Motor neuron (in vitro differentiated cells): Measurements from ENCODE around the gene C14orf180. TPM values are rescaled to one million over a fixed set of nuclear protein-coding genes. Genes with fewer than 3 reads are reported as not detected.
A peak's percentile ranks its signal among the peaks of the same experiment; 100 is the strongest.
"Not testable (repeated sequence)": the region's sequence is repeated elsewhere in the genome, so short reads cannot be mapped to it uniquely, and the experiment has no call there.

Experiments
- ATAC-seq, 8 experiments: fragments of 200-7000 bp; cut with Tn5 transposase; replicated peaks in 6 of 8; 2 replicates each; pipeline ENCODE4 v1.8.0; 2021; ENCODE audit warnings: mild to moderate bottlenecking in 8 of 8, moderate library complexity in 8 of 8
- H3K27ac ChIP-seq, 2 donors: fragments of 250-450 bp; sonication (Bioruptor Pico); 2 replicates each; pipeline ENCODE4 v1.9.0; 2021; ENCODE audit warnings: antibody characterized with exemption in 2 of 2, mild to moderate bottlenecking in 2 of 2, moderate library complexity in 1 of 2
- H3K4me1 ChIP-seq, 2 donors: fragments of 250-450 bp; sonication (Bioruptor Pico); replicated peaks in 1 of 2; 2 replicates each; pipeline ENCODE4 v1.6.1; 2021; ENCODE audit warnings: antibody characterized with exemption in 2 of 2, mild to moderate bottlenecking in 2 of 2, moderate library complexity in 1 of 2
- H3K4me3 ChIP-seq, 5 donors: fragments of 250-450 bp; sonication (Bioruptor Pico); 2 replicates each; pipeline ENCODE4 v1.9.0; 2021; ENCODE audit warnings: antibody characterized with exemption in 5 of 5, mild to moderate bottlenecking in 5 of 5, moderate library complexity in 4 of 5
- WGBS, 10 experiments: fragments of 450-650 bp; shearing (Covaris generic); methylation state at CpG; one replicate each; pipeline ENCODE4 v1.0.0; 2022; 5-methylcytosine and 5-hydroxymethylcytosine counted together
- in situ Hi-C, 9 experiments: fragments of 400-800 bp; cut with MboI; loops; one replicate each; pipeline ENCODE4 v1.15.0; 2021; ENCODE audit warnings: low sequenced_read_pairs in 9 of 9, low pct_unique_long_range_greater_than_20kb in 2 of 9; ENCODE audit not compliant: unreplicated experiment in 9 of 9
- total RNA-seq, 8 experiments: library from RNA; unstranded; fragments of 300-600 nt; gene quantifications; 2 replicates each; pipeline versions ENCODE4 v1.2.3 to v1.2.4, GENCODE V29; 2022

C14orf180 gene
- total RNA-seq, 8 experiments from 2014 or later, result 0.04 to 0.71 (median 0.35) TPM; not detected in 2

GRCh38 chr14:104635717-104636116 lies 56.2 kb downstream of the C14orf180 start:
- in situ Hi-C loops, result loop anchor here in 4 of 9 experiments (25.0 kb wide), 2 partner anchors 498 to 548 kb away; partner anchors contain the start of genes ASPG (in 2 of the 4) and KIF26A (in 2 of the 4)
- Histone ChIP-seq H3K4me3 (no peak overlapping the region), H3K27ac (no peak overlapping the region), H3K4me1 (peaks cover 24 to 28% of the 10 kb centered on the region in 2 donors)
- no peak for ATAC-seq
- WGBS, 10 experiments, result 65% methylated on average over 2 of the region's 14 CpGs; no CpG with 5 or more reads in 9 of the 10 experiments

- in situ Hi-C loops, result loop anchor here in 4 of 9 experiments (25.0 kb wide), 2 partner anchors 499 to 549 kb away; partner anchors contain the start of genes ASPG (in 2 of the 4) and KIF26A (in 2 of the 4)
- peaks cover 24 to 28% of the 10 kb centered on the region in 2 donors for H3K4me1 ChIP-seq
- ATAC-seq, result no peak
These were observed 56.6 kb downstream of the C14orf180 start for GRCh38 chr14:104636131-104636530.

GRCh38 chr14:104636846-104637545 lies 57.4 kb downstream of the C14orf180 start:
- not testable (repeated sequence) for H3K4me3 ChIP-seq, ATAC-seq, H3K27ac ChIP-seq
- H3K4me1 ChIP-seq, result peaks cover 24 to 28% of the 10 kb centered on the region in 2 donors
- in situ Hi-C loops, result loop anchor here in 4 of 9 experiments (25.0 kb wide), 2 partner anchors 500 to 550 kb away; partner anchors contain the start of genes ASPG (in 2 of the 4) and KIF26A (in 2 of the 4)
- WGBS, 10 experiments, result 66 to 100% (median 90%) methylated on average over 1 to 3 of the region's 39 CpGs; no CpG with 5 or more reads in 6 of the 10 experiments

More at GRCh38 chr14:104636131-104636530, 56.6 kb downstream of the C14orf180 start:
- Histone ChIP-seq H3K4me3 (no peak overlapping the region), H3K27ac (no peak overlapping the region)
- WGBS, 10 experiments, result 80% methylated on average over 1 to 2 of the region's 11 CpGs; no CpG with 5 or more reads in 8 of the 10 experiments

GRCh38 chr14:104637546-104638003 lies 58.0 kb downstream of the C14orf180 start:
- H3K4me1 ChIP-seq, result peaks cover 24 to 28% of the 10 kb centered on the region in 2 donors
- H3K27ac ChIP-seq, result no peak overlapping the region
- in situ Hi-C loops, result loop anchor here in 4 of 9 experiments (25.0 kb wide), 2 partner anchors 500 to 550 kb away; partner anchors contain the start of genes ASPG (in 2 of the 4) and KIF26A (in 2 of the 4)
- WGBS, 10 experiments, result 20 to 100% (median 83%) methylated on average over 1 to 5 of the region's 5 CpGs
- no peak overlapping the region for H3K4me3 ChIP-seq
- peak in 3 of 8 experiments; percentile 36 to 41 (median 39) for ATAC-seq

- 14 to 80% (median 38%) methylated on average over 5 to 12 of the region's 12 CpGs for WGBS, 10 experiments
- Histone ChIP-seq H3K4me1 (peaks cover 23 to 28% of the 10 kb centered on the region in 2 donors), H3K4me3 (no peak overlapping the region), H3K27ac (no peak overlapping the region)
- in situ Hi-C loops, result loop anchor here in 4 of 9 experiments (25.0 kb wide), 2 partner anchors 501 to 551 kb away; partner anchors contain the start of genes ASPG (in 2 of the 4) and KIF26A (in 2 of the 4)
- peak in 2 of 8 experiments; percentile 13 to 19 for ATAC-seq
These were observed 58.6 kb downstream of the C14orf180 start for GRCh38 chr14:104638190-104638589.

GRCh38 chr14:104638927-104639450 lies 59.4 kb downstream of the C14orf180 start:
- no peak for ATAC-seq
- Histone ChIP-seq H3K4me1 (peaks cover 23 to 28% of the 10 kb centered on the region in 2 donors), H3K27ac (no peak overlapping the region), H3K4me3 (no peak overlapping the region)
- in situ Hi-C loops, result loop anchor here in 4 of 9 experiments (25.0 kb wide), 2 partner anchors 502 to 552 kb away; partner anchors contain the start of genes ASPG (in 2 of the 4) and KIF26A (in 2 of the 4)
- 21 to 33% methylated on average over 3 to 4 of the region's 13 CpGs; no CpG with 5 or more reads in 8 of the 10 experiments for WGBS, 10 experiments

GRCh38 chr14:104639471-104639870 lies 59.9 kb downstream of the C14orf180 start:
- Histone ChIP-seq H3K4me1 (peaks cover 23 to 31% of the 10 kb centered on the region in 2 donors), H3K27ac (no peak overlapping the region), H3K4me3 (no peak overlapping the region)
- no peak for ATAC-seq
- 20 to 81% (median 38%) methylated on average over 1 to 4 of the region's 5 CpGs; no CpG with 5 or more reads in 7 of the 10 experiments for WGBS, 10 experiments
- in situ Hi-C loops, result loop anchor here in 4 of 9 experiments (25.0 kb wide), 2 partner anchors 502 to 552 kb away; partner anchors contain the start of genes ASPG (in 2 of the 4) and KIF26A (in 2 of the 4)

Other genes with a start within 250 kb of the C14orf180 start
- gene TMEM179, start 25.0 kb downstream of the C14orf180 start, total RNA-seq, result 10 to 100 TPM in 5 of 8 experiments, 1 to 10 TPM in 1, under 1 TPM in 2; 0.40 to 18.8 (median 12.8) TPM
- gene INF2, start 109.9 kb downstream of the C14orf180 start, total RNA-seq, result 10 to 100 TPM in 3 of 8 experiments, 1 to 10 TPM in 5; 2.4 to 31.1 (median 7.5) TPM
- 10 to 100 TPM in 1 of 8 experiments, 1 to 10 TPM in 7; 2.0 to 13.3 (median 3.1) TPM for gene ADSS1, start 144.5 kb downstream of the C14orf180 start, total RNA-seq
- gene SIVA1, start 173.4 kb downstream of the C14orf180 start, total RNA-seq, result 10 to 100 TPM; 41.3 to 90.2 (median 52.7) TPM
- 100 to 1,000 TPM in 4 of 8 experiments, 10 to 100 TPM in 4; 55.9 to 120 (median 96.6) TPM for gene AKT1, start 216.0 kb downstream of the C14orf180 start, total RNA-seq
- 1 to 10 TPM in 7 of 8 experiments, under 1 TPM in 1; 0.60 to 5.0 (median 2.4) TPM for gene ZBTB42, start 221.3 kb downstream of the C14orf180 start, total RNA-seq